CD4-positive, alpha-beta memory T cell (primary cell): ENCODE measurements around the gene CNPPD1. TPM values are rescaled to one million over a fixed set of nuclear protein-coding genes. Genes with fewer than 3 reads are reported as not detected.
A peak's percentile ranks its signal among the peaks of the same experiment; 100 is the strongest.

Experiments
- CTCF ChIA-PET: fragments of 350-600 bp; sonication (Branson Sonifier 250); formaldehyde crosslinking; loops from one replicate; lab custom pipeline; 2021; ENCODE audit warnings: inconsistent platforms; ENCODE audit not compliant: partially characterized antibody; lab: Charles Lee
- POLR2A ChIA-PET: fragments of 350-600 bp; sonication (Branson Sonifier 250); formaldehyde crosslinking; loops from one replicate; lab custom pipeline; 2021; ENCODE audit not compliant: partially characterized antibody; lab: Charles Lee
- DNase-seq, 5 donors: peaks; one replicate each; pipeline versions ENCODE4 v3.0.0 to v3.0.0-alpha.2; 2020 to 2022; ENCODE audit warnings: mixed read lengths in 1 of 5
- H3K27ac ChIP-seq: one replicate; pipeline ENCODE4 v1.7.0; 2013; ENCODE audit warnings: low read depth, low read length
- H3K27me3 ChIP-seq: 2 replicates; pipeline ENCODE4 v1.7.0; 2013; ENCODE audit warnings: mild to moderate bottlenecking, low read length, moderate library complexity; ENCODE audit not compliant: insufficient read depth
- H3K36me3 ChIP-seq: 2 replicates; pipeline ENCODE4 v1.7.0; 2013; ENCODE audit warnings: mild to moderate bottlenecking, low read length, moderate library complexity; ENCODE audit not compliant: insufficient read depth
- H3K4me1 ChIP-seq: 2 replicates; pipeline ENCODE4 v1.7.0; 2013; ENCODE audit warnings: mild to moderate bottlenecking, low read length, moderate library complexity; ENCODE audit not compliant: insufficient read depth
- H3K4me3 ChIP-seq, 2 donors: one replicate each; pipeline ENCODE4 v1.7.0; 2013; ENCODE audit warnings: low read length in 2 of 2, mild to moderate bottlenecking in 1 of 2
- H3K9me3 ChIP-seq, 2 donors: one replicate each; pipeline ENCODE4 v1.7.0; 2013; ENCODE audit warnings: low read length in 2 of 2, control low read depth in 1 of 2; ENCODE audit not compliant: control insufficient read depth in 1 of 2
- H3K27ac Mint-ChIP-seq, 7 donors: one replicate each; pipeline ENCODE4 v1.8.0; 2020 to 2021; ENCODE audit warnings: mixed read lengths in 7 of 7, mild to moderate bottlenecking in 6 of 7, inconsistent platforms in 3 of 7, moderate library complexity in 3 of 7
- H3K27me3 Mint-ChIP-seq, 2 donors: one replicate each; pipeline ENCODE4 v1.8.0; 2020 to 2021; ENCODE audit warnings: mixed read lengths in 2 of 2
- H3K36me3 Mint-ChIP-seq, 2 donors: one replicate each; pipeline ENCODE4 v1.8.0; 2020 to 2021; ENCODE audit warnings: mixed read lengths in 2 of 2, inconsistent platforms in 1 of 2, mild to moderate bottlenecking in 1 of 2
- H3K4me1 Mint-ChIP-seq, 4 donors: one replicate each; pipeline ENCODE4 v1.8.0; 2020 to 2021; ENCODE audit warnings: mixed read lengths in 4 of 4, mild to moderate bottlenecking in 1 of 4
- H3K4me3 Mint-ChIP-seq, 8 donors: one replicate each; pipeline ENCODE4 v1.8.0; 2020 to 2021; ENCODE audit warnings: mixed read lengths in 8 of 8, mild to moderate bottlenecking in 7 of 8, moderate library complexity in 6 of 8, inconsistent platforms in 3 of 8
- H3K9me3 Mint-ChIP-seq, 8 donors: one replicate each; pipeline ENCODE4 v1.8.0; 2020 to 2021; ENCODE audit warnings: mixed read lengths in 8 of 8, mild to moderate bottlenecking in 5 of 8, inconsistent platforms in 3 of 8, moderate library complexity in 1 of 8
- intact Hi-C: fragments of 100-400 bp; cut with micrococcal nuclease; formaldehyde crosslinking; loops from one replicate; pipeline ENCODE4 v1.15.1; 2023
- polyA plus RNA-seq, 2 donors: library from polyadenylated mRNA; unstranded; fragments of 300-500 nt; fragmentation: Illumina TruSeq; gene quantifications; one replicate each; pipeline ENCODE4 v1.2.3, GENCODE V29; 2021
- total RNA-seq, 2 experiments: library from RNA; stranded (reverse); gene quantifications; one replicate each; pipeline ENCODE4 v1.2.3, GENCODE V29; 2021

Gene CNPPD1
- total and polyA plus RNA-seq, 4 experiments from 2014 or later, result 76.5 to 83.3 (median 80.7) TPM

GRCh38 chr2:219123356-219124135, 53.2 kb downstream of the CNPPD1 start:
- Mint-ChIP-seq H3K4me3 (no peak overlapping the region), H3K36me3 (peaks cover 12 to 15% of the 10 kb centered on the region in 2 donors), H3K27me3 (no peaks in the 10 kb centered on the region), H3K4me1 (peaks cover 18 to 27% (median 20%) of the 10 kb centered on the region in 4 donors), H3K27ac (peak overlapping the region in 1 of 7 donors; percentile 28), H3K9me3 (no peaks in the 10 kb centered on the region)
- Histone ChIP-seq H3K4me3 (no peak overlapping the region), H3K27me3 (no peaks in the 10 kb centered on the region), H3K9me3 (no peaks in the 10 kb centered on the region), H3K36me3 (no peaks in the 10 kb centered on the region), H3K4me1 (peaks cover 18% of the 10 kb centered on the region), H3K27ac (no peak overlapping the region)
- intact Hi-C loops, result no loop called here
- ChIA-PET CTCF (interaction anchor here (1.0 to 5.6 kb wide), 7 partner anchors 9 to 144 kb away, joined by 3 to 37 read pairs (median 3); no protein-coding TSS in a partner anchor), POLR2A (no interaction called here)
- no peak for DNase-seq

GRCh38 chr2:219122202-219122980, 54.3 kb downstream of the CNPPD1 start:
- no peak overlapping the region for H3K4me3 Mint-ChIP-seq

More at GRCh38 chr2:219122202-219122980, 54.3 kb downstream of the CNPPD1 start:
- peaks cover 10 to 15% of the 10 kb centered on the region in 2 donors for H3K36me3 Mint-ChIP-seq
- no peak for DNase-seq
- H3K27me3 Mint-ChIP-seq, result no peaks in the 10 kb centered on the region
- Histone ChIP-seq H3K36me3 (no peaks in the 10 kb centered on the region), H3K27me3 (no peaks in the 10 kb centered on the region), H3K27ac (no peak overlapping the region), H3K9me3 (no peaks in the 10 kb centered on the region), H3K4me1 (peaks cover 18% of the 10 kb centered on the region), H3K4me3 (no peak overlapping the region)
- CTCF ChIA-PET, result interaction anchor here (0.7 to 8.0 kb wide), 14 partner anchors 10 to 173 kb away, joined by 3 to 76 read pairs (median 3); no protein-coding TSS in a partner anchor
- no peaks in the 10 kb centered on the region for H3K9me3 Mint-ChIP-seq
- no peak overlapping the region for H3K27ac Mint-ChIP-seq
- peaks cover 18 to 24% (median 20%) of the 10 kb centered on the region in 4 donors for H3K4me1 Mint-ChIP-seq
- intact Hi-C loops, result no loop called here
- POLR2A ChIA-PET, result interaction anchor here (0.6 kb wide), 1 partner anchor 54 kb away, joined by 3 read pairs; the partner anchor contains the start of gene CNPPD1

Other genes with a start within 250 kb of the CNPPD1 start
- gene CDK5R2, start 217.3 kb downstream of the CNPPD1 start, total RNA-seq, result not detected
- gene CDK5R2, start 217.3 kb downstream of the CNPPD1 start, polyA plus RNA-seq, result not detected
- gene FEV, start 191.7 kb downstream of the CNPPD1 start, total RNA-seq, result not detected
- gene FEV, start 191.7 kb downstream of the CNPPD1 start, polyA plus RNA-seq, result not detected
- not detected for gene CRYBA2, start 183.5 kb downstream of the CNPPD1 start, total RNA-seq
- not detected for gene CRYBA2, start 183.5 kb downstream of the CNPPD1 start, polyA plus RNA-seq
- not detected for gene CFAP65, start 135.4 kb downstream of the CNPPD1 start, total RNA-seq
- gene CFAP65, start 135.4 kb downstream of the CNPPD1 start, polyA plus RNA-seq, result not detected
- under 1 TPM in 1 of 2 experiments, not detected in 1; 0.17 TPM for gene IHH, start 116.0 kb downstream of the CNPPD1 start, total RNA-seq
- gene IHH, start 116.0 kb downstream of the CNPPD1 start, polyA plus RNA-seq, result not detected
- gene NHEJ1, start 16.1 kb downstream of the CNPPD1 start, total RNA-seq, result 10 to 100 TPM; 14.1 to 15.5 TPM
- gene NHEJ1, start 16.1 kb downstream of the CNPPD1 start, polyA plus RNA-seq, result 10 to 100 TPM; 25.5 to 27.5 TPM
- 10 to 100 TPM; 11.8 to 12.1 TPM for gene SLC23A3, start 6.9 kb downstream of the CNPPD1 start, total RNA-seq
- gene SLC23A3, start 6.9 kb downstream of the CNPPD1 start, polyA plus RNA-seq, result not detected
- 100 to 1,000 TPM; 123 to 128 TPM for gene RETREG2, start 1.4 kb upstream of the CNPPD1 start, total RNA-seq
- gene RETREG2, start 1.4 kb upstream of the CNPPD1 start, polyA plus RNA-seq, result 10 to 100 TPM; 76.5 to 82.2 TPM
- 10 to 100 TPM; 73.3 to 79.8 TPM for gene ZFAND2B, start 29.9 kb upstream of the CNPPD1 start, total RNA-seq
- gene ZFAND2B, start 29.9 kb upstream of the CNPPD1 start, polyA plus RNA-seq, result 10 to 100 TPM; 76.3 to 81.5 TPM
- 10 to 100 TPM; 10.7 to 11.1 TPM for gene ABCB6, start 42.0 kb upstream of the CNPPD1 start, total RNA-seq
- gene ABCB6, start 42.0 kb upstream of the CNPPD1 start, polyA plus RNA-seq, result 1 to 10 TPM; 1.4 to 4.3 TPM
- gene ATG9A, start 52.7 kb upstream of the CNPPD1 start, total RNA-seq, result 10 to 100 TPM; 48.7 to 53.0 TPM
- gene ATG9A, start 52.7 kb upstream of the CNPPD1 start, polyA plus RNA-seq, result 10 to 100 TPM; 10.3 to 27.8 TPM
- 100 to 1,000 TPM; 244 to 260 TPM for gene ANKZF1, start 52.9 kb upstream of the CNPPD1 start, total RNA-seq
- 10 to 100 TPM; 22.1 to 49.5 TPM for gene ANKZF1, start 52.9 kb upstream of the CNPPD1 start, polyA plus RNA-seq
- gene GLB1L, start 68.5 kb upstream of the CNPPD1 start, total RNA-seq, result 1 to 10 TPM; 1.5 to 2.5 TPM
- under 1 TPM; 0.26 to 0.68 TPM for gene GLB1L, start 68.5 kb upstream of the CNPPD1 start, polyA plus RNA-seq
- gene STK16, start 68.6 kb upstream of the CNPPD1 start, total RNA-seq, result 10 to 100 TPM; 19.3 to 21.1 TPM
- 10 to 100 TPM; 15.3 to 15.4 TPM for gene STK16, start 68.6 kb upstream of the CNPPD1 start, polyA plus RNA-seq
- gene TUBA4B, start 76.3 kb upstream of the CNPPD1 start, total RNA-seq, result not detected
- not detected for gene TUBA4B, start 76.3 kb upstream of the CNPPD1 start, polyA plus RNA-seq
- 100 to 1,000 TPM; 242 to 259 TPM for gene TUBA4A, start 77.0 kb upstream of the CNPPD1 start, total RNA-seq
- 100 to 1,000 TPM; 157 to 268 TPM for gene TUBA4A, start 77.0 kb upstream of the CNPPD1 start, polyA plus RNA-seq
- 100 to 1,000 TPM; 110 to 117 TPM for gene DNAJB2, start 102.4 kb upstream of the CNPPD1 start, total RNA-seq
- 1 to 10 TPM; 4.1 to 6.8 TPM for gene DNAJB2, start 102.4 kb upstream of the CNPPD1 start, polyA plus RNA-seq
- gene PTPRN, start 132.5 kb upstream of the CNPPD1 start, total RNA-seq, result not detected
- under 1 TPM in 1 of 2 donors, not detected in 1; 0.31 TPM for gene PTPRN, start 132.5 kb upstream of the CNPPD1 start, polyA plus RNA-seq
- not detected for gene RESP18, start 155.8 kb upstream of the CNPPD1 start, total RNA-seq
- gene RESP18, start 155.8 kb upstream of the CNPPD1 start, polyA plus RNA-seq, result not detected
- gene DNPEP, start 211.0 kb upstream of the CNPPD1 start, total RNA-seq, result 10 to 100 TPM; 70.4 to 75.9 TPM
- 10 to 100 TPM; 57.8 to 73.3 TPM for gene DNPEP, start 211.0 kb upstream of the CNPPD1 start, polyA plus RNA-seq
- gene DES, start 241.5 kb upstream of the CNPPD1 start, total RNA-seq, result not detected
- not detected for gene DES, start 241.5 kb upstream of the CNPPD1 start, polyA plus RNA-seq